Measurements from ENCODE around the gene IQCF5.
"Not testable (repeated sequence)": the region's sequence is repeated elsewhere in the genome, so short reads cannot be mapped to it uniquely, and the experiment has no call there.

IQCF5 gene

DNA sequence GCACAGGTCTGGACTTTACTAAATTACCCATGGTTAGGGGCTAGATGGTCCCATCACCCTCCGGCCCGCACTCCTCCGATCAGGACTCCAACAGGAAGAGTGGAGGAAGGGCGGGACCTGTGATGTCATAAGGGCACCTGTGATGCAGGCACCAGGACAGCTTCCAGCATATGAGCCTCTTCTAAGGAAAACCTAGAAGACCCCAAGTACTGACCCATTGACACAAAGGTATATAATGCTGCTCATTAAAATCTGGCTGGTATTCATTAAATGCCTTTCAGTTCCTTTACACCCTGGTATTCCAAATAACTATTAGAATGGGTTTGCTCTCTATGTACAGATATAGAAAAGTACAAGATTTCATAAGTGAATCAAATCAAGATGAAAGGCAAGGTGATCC, at the start of gene IQCF5:
IQCF5 (minus strand) TSS at position 101 of the 400 bp plus-strand sequence; CDS start at position 31, 70 bp downstream.
- DNase-seq (ENCODE audit: low spot score), result no peak

DNA sequence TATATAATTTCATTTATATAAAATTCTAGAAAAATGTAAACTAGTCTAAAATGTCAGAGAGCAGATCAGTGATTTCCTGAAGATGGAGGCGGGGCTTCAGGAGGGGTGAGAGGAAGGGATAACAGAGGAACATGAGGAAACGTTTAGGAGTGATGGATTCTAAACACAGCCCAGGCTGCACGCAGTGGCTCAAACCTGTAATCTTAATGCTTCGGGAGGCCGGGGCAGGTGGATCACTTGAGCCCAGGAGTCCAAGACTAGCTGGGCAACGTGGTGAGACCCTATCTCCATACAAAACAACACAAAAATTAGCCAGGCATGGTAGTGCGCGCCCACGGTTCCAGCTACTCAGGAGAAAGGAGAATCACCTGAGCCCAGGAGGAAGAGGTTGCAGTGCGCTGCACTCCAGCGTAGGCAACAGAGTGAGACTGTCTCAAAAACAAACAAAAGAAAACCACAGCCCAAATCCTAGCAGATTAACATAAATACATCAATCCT, 45.7 kb upstream of the IQCF5 start:
- DNase-seq (ENCODE audit: low spot score), result no peak

DNA sequence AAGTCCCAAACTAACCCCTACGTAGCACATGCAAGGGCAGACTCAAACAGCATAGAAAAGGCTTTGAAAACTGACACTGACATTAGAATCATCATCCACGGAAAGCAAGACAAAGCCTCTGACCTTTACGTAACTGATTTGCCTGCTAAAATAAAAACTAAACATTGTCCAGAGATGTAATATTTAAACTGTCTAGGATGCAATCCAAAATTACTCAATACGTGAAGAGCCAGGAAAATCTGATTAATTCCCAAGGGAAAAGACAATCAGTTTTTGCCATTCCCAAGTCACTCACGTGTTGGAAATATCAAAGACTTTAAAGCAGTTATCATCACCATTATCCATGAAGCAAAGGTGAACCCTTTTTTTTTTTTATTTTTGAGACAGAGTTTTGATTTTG, 41.0 kb upstream of the IQCF5 start:
- no peak for DNase-seq (ENCODE audit: low spot score)

DNA sequence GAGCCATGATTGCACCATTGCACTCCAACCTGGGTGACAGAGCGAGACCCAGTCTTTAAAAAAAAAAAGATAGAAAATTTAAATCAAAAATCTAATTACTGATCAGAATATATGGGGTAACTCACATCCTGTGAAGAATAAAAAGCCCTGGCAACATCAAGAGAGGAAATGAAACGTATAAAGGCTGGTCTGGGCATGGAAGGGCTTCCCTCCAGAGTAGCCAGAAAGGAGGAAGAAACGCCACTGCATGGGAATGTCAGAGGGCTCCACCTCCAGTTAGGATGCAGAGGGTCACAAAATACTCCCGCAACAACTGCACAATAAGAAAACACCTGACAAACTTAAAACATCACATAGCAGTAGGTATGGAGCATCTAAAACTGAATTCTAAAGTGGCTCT, 32.6 kb upstream of the IQCF5 start:
- no peak for DNase-seq (ENCODE audit: low spot score)

DNA sequence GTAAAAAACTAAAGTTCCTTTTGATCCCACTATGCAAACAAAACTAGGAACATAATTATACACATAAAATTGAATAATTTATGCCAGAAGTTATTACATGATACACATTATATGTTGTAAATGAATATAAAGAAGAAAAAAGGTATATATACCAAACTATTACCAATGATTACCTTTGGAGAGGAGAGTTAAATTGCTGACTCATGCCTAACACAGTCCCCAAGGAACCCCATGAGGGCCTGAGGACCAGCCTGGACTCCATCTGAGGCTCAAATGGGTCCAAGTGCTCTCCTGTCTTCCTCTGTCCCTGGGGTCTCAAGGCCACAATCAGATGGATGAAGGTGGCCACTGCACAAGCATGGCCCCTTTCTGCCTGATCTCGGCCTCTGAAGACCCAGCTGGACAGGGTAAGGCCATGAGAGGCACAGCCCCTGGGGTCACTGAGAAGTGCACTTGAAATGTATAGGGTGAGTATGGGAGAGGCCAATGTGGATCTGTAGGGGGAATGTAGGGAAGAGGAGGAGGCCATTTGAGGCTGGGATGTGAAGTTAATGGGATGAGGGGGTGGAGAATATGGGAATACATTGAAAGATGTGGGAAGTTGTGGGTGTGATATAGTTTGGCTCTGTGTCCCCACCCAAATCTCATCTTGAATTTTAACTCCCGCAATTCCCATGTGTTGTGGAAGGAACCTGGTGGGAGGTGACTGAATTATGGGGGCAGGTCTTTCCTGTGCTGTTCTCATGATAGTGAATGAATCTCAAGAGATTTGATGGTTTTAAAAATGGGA, 28.8 kb upstream of the IQCF5 start:
- no peak for DNase-seq (ENCODE audit: low spot score)

DNA sequence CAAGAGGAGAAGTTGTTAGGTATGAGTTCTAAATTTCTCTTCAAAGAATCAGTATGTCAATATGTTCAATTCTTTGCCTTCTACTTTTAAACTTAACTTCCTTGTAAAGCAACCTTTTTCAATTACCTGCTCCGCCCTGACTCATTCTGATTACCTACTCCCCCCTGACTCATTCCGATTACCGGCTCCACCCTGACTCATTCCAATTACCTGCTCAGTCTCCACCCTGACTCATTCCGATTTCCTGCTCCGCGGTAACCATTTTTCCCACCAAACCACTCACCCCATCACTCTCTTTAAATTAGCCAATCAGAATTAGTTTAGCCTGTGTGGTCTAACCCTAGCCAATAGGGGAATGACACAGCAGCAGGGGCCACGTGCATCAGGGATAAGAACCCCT, 27.0 kb upstream of the IQCF5 start:
- DNase-seq (ENCODE audit: low spot score), result peak; percentile 4

DNA sequence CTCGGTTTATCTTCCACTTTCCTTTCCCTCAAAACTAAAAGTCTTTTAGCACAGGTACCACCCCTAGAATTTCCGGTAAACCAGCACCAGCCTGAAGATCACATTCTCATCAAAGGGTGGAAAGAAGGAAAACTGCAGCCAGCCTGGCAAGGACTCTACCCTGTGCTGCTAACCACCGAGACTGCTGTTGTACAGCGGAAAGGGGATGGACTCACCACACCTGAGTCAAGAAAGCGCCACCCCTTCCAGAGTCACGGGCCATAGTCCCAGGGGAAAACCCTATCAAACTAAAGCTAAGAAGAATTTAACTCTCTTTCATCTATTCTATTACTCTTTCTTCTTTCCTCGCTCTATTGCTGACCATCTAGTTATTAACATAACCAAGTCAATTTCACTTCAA, 24.6 kb upstream of the IQCF5 start:
- not testable (repeated sequence) for DNase-seq (ENCODE audit: low spot score)

DNA sequence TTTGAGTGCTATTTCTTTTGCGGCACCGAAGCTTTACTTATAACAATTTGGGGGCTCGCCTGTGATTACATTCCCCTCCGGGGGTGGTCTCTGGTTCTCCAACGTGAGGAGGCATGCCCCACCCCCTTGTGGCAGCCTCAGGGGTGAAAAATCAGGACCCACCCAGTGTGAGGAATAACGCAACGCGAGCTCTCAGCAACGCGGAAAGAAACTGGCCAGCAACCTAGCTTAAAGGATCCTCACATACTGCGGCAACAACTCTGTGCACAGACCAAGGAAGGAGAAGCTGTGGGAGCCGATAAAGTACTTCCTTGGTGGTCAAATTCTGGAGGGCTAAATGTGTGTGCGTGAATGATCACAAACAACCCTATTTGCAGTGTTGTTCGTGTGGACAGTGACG, 22.0 kb upstream of the IQCF5 start:
- no peak for DNase-seq (ENCODE audit: low spot score)

DNA sequence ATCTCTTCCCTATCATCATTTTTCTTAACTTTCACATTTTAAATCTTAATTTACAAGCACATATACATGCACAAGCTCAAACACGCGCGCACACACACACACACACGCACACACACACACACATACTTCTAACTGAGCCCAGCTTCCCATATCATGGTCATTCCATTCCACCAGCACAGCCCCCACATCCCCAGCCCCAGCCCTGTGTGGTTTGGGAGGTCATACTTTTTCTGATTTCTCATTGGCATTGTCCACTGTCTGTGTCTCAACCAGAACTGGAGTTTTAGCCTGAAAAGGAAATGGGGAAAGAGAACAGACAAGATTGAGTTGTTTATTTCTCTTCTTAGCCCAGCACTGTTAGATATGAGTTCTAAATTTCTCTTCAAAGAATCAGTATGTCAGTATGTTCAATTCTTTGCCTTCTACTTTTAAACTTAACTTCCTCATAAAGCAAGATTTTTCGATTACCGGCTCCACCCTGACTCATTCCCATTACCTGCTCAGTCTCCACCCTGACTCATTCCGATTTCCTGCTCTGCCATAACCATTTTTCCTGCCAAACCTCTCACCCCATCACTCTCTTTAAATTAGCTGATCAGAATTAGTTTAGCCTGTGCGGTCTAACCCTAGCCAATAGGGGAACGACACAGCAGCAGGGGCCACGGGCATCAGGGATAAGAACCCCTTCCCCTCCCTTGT, 21.4 kb upstream of the IQCF5 start:
- no peak for DNase-seq (ENCODE audit: low spot score)

DNA sequence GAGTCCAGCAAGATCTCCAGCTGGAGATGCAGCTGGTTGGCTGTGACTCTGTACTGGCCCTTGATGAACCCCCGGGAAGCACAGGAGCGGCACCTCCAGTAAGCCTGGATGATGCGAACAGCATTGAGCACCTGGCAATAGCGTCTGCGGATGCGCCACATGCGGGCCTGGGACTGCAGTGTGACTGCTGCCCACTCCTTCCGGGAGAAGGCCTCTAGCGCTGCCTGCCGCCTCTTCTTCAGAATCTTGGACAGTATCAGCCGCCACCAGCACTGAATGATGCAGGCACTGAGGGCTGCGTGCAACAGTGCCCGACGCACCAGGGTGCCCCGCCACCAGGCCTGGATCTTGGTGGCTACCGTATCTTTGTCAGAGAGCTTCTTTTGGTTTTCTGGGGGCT, 19.5 kb upstream of the IQCF5 start:
- no peak for DNase-seq (ENCODE audit: low spot score)

DNA sequence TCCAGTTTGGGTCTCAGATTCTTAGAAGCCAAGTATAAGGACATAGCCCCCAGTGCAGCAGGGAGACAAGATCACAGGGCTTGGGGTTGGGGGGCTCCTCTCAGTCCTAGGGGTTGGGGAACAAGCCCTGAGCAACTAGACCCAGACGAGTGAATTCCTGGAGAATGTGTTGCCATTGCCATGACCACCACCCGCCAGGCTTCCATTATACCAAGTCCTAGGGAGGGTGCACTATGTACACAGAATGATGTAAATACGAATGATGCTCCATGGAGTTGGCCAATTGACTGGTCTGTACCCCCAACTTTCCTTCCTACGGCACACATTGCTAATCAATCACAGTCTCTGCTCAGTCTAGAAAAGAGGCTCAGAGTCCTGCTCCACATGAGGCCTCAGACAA, 19.0 kb upstream of the IQCF5 start:
- no peak for DNase-seq (ENCODE audit: low spot score)

DNA sequence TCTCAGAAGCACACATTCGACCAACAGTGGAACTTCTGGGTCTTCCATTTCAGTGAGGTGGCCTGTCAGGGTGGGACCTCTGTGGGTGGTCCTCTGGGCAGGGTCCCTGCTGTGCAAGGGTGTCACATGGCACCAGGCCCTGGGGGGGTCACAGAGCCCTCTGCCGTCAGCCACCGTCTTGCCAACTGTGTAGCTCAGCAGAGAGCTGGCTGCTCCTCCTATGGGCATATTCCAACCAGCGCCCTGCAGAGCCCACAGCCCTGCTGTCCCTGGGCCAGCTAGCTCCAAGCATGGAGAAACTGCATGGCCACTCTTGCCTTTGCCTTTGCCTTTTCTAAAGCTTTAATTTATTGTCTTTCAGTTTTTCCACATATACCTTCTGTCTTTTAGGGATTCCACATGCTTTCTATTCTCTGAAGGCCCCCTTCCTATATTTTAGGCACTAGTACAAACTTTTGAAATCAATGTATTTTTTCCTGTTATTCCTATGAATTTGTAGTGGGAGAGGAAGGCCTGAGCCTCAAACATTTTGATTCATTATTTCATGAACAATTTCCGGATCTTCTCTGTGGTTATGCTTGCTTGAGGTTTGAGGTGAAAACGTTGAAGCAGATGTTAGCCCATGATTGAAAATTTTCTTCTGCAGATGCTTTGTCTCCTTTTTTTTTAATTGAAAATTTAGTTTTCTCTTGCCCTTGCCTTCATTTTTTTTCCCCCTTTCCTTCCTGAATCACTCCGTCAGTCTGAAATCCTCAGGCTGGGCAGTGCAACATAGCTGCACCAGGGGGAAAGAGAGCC, 16.0 kb upstream of the IQCF5 start:
- no peak for DNase-seq (ENCODE audit: low spot score)

DNA sequence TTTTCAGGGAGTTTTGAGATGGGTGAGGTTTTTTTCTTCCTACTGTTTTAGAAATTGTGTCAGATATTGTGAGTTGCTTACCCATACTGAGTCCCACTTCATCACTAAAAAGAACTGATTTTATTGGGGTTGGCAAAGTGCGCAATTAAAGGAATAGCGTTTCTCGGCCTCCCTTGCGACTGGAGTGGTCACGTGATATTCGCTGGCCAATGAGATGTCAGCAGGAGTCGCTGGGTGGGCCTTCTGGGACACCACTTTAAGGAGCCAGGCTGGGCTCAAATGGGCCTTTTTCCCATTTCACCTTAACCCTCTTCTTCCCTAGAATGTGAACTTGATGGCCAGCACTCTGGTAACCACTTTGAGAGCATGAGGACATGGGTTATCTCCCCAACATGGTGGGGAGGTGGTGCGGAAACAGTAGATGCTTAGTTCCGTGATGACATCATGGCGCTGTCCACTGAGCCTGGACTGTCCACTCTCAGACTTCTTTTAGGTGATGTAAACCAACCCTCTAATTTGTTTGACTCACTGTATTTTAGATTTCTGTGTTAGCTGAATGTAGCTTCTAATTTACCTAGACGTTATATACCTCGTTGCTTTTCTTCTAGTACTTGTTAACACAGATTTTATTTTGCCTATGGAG, 13.2 kb upstream of the IQCF5 start:
- no peak for DNase-seq (ENCODE audit: low spot score)

DNA sequence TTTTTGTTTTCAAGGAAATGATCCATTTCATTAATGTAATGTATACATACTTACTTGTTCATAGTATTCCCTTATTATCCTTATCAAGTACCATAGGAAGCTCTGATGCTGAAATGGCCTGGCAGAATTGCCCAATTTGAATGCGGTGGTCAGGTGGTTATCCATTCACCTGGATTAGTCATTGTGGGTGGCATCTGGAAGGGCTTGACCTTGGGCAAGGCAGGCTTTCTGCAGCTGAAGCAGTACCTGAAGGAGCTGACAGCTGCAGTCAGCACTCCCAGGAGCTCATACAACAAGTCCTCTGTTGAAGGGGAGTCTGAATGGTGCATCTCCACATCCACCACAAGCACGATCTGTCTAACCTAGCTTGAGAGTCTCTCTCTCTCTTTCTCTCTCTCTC, 12.2 kb upstream of the IQCF5 start:
- DNase-seq (ENCODE audit: low spot score), result no peak

DNA sequence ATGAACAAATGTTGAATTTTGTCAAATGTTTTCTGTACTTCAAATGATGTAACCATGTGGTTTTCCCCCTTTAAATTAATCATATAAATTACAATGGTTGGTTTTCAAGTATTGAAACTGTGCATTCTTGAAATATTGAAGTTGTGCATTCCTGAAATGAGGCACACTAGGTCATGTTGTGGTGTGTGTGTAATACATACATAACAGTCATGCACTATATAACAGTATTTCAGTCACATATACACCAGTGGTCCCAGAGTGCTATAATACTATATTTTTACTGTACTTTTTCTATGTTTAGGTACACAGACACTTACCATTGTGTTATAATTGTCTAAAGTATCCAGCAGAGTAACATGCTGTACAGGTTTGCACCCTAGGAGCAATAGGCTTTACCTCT, 11.0 kb upstream of the IQCF5 start:
- DNase-seq (ENCODE audit: low spot score), result no peak

DNA sequence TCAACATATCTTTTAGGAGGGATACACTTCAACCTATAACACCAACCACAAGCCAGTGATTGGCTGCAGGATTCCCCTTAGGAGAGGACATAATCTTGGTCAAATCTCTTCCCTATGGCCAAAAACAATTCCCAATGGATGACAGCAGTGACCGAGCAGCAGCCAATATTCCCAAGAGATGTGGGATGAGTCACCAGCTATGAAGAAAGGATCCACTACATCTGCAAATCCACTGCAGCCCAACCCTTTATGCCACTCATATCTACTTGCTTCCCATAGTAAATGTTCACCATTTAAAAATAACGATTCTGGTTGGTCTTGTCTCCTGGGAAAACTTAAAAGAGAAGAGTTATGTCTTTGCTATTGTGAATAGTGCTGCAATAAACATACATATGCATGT, 4.5 kb upstream of the IQCF5 start:
- no peak for DNase-seq (ENCODE audit: low spot score)

DNA sequence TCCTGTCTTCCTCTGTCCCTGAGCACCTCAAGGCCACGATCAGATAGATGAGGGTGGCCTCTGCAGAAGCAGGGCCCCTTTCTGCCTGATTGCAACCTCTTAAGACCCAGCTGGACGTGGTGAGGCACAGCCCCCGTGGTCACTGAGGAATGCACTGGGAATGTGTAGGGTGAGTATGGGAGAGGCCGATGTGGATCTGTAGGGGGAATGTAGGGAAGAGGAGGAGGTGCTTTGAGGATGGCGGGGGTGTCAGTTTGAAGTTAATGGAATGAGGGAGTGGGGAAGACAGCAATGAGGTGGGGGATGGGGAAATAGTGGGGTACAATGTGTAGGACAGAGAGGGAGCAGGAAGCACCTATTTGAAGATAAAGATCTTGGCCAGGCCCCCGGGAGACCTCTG, 785 bp upstream of the IQCF5 start:
- no peak for DNase-seq (ENCODE audit: low spot score)

DNA sequence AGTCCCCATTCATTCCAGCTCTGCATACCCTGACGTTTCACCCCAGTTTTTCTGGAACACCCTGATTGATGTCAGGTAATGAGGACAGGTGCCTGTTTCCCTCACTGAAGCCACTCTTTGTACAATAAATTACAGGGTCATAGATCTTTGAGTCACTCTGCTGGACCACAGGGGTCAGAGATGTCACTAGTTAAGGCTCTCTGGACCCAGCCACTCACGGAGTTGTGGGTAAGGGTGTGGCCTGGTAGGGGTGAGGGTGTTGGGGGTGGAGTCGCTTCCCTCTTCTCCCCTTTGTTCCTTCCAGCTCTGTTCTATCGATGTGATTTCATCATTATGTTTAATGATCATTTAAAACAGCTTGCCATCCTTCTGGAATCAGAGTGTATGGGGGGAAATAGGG, 512 bp downstream of the IQCF5 start:
- no peak for DNase-seq (ENCODE audit: low spot score)

DNA sequence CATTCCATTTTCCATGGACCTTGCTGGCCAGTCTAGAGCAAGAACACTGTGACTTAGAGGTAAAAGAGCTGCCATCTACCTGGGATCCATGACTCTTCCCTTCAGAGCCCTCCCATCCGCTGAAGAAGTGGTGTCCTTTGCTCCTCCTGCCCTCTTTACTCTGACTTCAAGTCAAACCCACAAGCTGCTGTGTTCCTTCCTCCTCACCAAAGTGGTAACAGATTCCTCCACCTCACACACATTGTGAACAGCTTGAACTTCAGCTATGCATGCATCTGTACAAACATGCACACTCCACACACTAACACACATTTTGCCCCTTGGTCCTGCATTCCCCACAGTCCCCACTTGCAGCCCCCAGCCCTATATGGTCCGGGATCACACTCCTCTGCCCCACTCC, 990 bp downstream of the IQCF5 start:
- no peak for DNase-seq (ENCODE audit: low spot score)

DNA sequence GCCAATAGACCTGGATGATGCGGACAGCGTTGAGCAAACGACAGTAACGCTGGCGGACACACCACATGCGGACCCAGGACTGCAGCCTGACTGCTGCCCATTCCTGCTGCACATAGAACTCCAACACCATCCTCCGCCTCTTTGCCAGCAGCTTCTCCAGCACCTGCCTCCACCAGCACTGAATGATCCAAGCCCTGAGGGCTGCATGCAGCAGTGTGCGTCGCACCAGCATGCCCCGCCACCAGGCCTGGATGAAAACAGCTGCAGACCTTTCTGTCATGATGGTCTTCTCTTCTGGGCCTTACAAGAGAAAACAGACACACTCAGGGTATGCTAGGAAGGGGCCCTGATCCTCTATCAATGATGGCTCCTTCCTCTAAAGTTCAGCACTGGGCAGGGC, 1.5 kb downstream of the IQCF5 start:
- DNase-seq (ENCODE audit: low spot score), result no peak

DNA sequence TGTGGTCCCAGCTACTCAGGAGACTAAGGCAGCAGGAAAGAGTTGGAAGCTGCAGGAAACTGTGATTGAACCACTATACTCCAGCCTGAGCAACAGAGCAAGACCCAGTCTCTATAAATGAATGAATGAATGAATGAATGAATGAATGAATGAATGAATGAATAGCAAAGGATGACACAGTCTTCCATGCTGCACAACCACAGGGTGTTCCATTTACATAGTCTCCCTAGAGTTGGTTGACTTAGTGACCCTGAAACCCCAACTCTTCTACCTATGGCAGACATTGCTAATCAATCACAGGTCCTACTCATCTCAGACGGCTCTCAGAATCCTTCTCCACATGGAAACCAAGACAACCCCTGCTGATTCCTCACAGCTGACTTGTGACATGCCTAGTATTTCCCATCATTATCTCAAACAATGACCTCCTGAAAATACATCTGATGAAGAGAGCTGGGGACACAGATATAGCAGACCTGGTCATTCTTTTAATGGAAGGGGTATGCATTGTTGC, 2.1 kb downstream of the IQCF5 start:
- no peak for DNase-seq (ENCODE audit: low spot score)

DNA sequence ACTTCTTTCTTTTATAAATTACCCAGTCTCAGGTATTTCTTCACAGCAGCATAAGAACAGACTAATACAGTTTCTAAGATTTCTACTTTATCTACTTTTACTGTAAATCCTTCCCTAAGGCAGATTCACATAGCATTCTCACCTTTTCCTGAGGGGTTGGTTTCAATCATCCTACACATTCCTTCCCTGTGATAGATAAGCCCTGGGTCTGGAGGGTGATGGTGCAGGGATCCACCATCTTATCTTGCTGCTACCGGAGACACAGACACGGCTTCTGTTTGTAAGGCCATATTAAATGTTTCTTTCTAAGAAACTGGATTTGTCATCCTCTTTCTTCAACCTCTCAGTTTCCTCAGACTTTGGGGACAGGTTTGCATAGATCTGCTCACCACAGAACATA, 6.1 kb downstream of the IQCF5 start:
- no peak for DNase-seq (ENCODE audit: low spot score)

Data from CD4-positive, alpha-beta T cell treated with Interleukin-2 at 100 ng/mL for 4 hours (primary cell).